Measurements from ENCODE around the gene PHF13.

- no peak for TF ChIP-seq GATA3 (IDR thresholded peaks at IDR 0.05; ENCODE audit: low read depth, low read length)
- TF ChIP-seq GATA2 (IDR thresholded peaks at IDR 0.05; ENCODE audit: low read depth, low read length): no peak
These were observed 33.1 kb downstream of the PHF13 start for GRCh38 chr1:6646499-6647148.
